Osteoblast (primary cell): ENCODE results near the gene CDH26. TPM values are rescaled to one million over a fixed set of nuclear protein-coding genes. Genes with fewer than 3 reads are reported as not detected.

Source experiments
- DNase-seq: peaks from one replicate; pipeline ENCODE4 v3.0.0; 2011; ENCODE audit warnings: low spot score, mixed read lengths; ENCODE audit not compliant: insufficient read length; ENCODE audit errors: missing footprints
- H2AFZ ChIP-seq: 2 replicates; pipeline ENCODE4 v1.6.0; 2011; ENCODE audit warnings: mild to moderate bottlenecking, low read length
- H3K27ac ChIP-seq: 2 replicates; pipeline ENCODE4 v1.5.1; 2011; ENCODE audit warnings: mild to moderate bottlenecking, low read depth, low read length, moderate library complexity
- H3K27me3 ChIP-seq: 2 replicates; pipeline ENCODE4 v1.6.0; 2012; ENCODE audit warnings: mild to moderate bottlenecking, control low read depth, inconsistent platforms, low read length, moderate library complexity; ENCODE audit not compliant: insufficient read depth
- H3K36me3 ChIP-seq: 2 replicates; pipeline ENCODE4 v1.5.1; 2011; ENCODE audit warnings: mild to moderate bottlenecking, low read length, control low read depth, moderate library complexity; ENCODE audit not compliant: insufficient read depth
- H3K4me1 ChIP-seq: 2 replicates; pipeline ENCODE4 v1.5.1; 2011; ENCODE audit warnings: mild to moderate bottlenecking, low read length, control low read depth, moderate library complexity; ENCODE audit not compliant: insufficient read depth
- H3K4me2 ChIP-seq: 2 replicates; pipeline ENCODE4 v1.6.0; 2011; ENCODE audit warnings: mild to moderate bottlenecking, low read length; ENCODE audit not compliant: insufficient read depth
- H3K4me3 ChIP-seq: fragments of 200-600 bp; sonication (generic); 3 replicates; pipeline ENCODE4 v1.5.1; 2012; ENCODE audit warnings: mild to moderate bottlenecking, low read length, inconsistent platforms; ENCODE audit not compliant: insufficient read depth
- H3K79me2 ChIP-seq: 2 replicates; pipeline ENCODE4 v1.6.0; 2012; ENCODE audit warnings: mild to moderate bottlenecking, low read length, control low read depth, inconsistent platforms; ENCODE audit not compliant: insufficient read depth
- H3K9me3 ChIP-seq: 2 replicates; pipeline ENCODE4 v1.5.1; 2011; ENCODE audit warnings: low read depth, low read length, control low read depth
- H4K20me1 ChIP-seq: 2 replicates; pipeline ENCODE4 v1.6.0; 2012; ENCODE audit warnings: mild to moderate bottlenecking, low read length, control low read depth; ENCODE audit not compliant: insufficient read depth
- total RNA-seq: library from RNA; depleted of rRNA; stranded (reverse); fragments of >200 nt; gene quantifications from 2 replicates; pipeline ENCODE4 v1.2.3, GENCODE V29; 2012
- TF ChIP-seq, protein P1 (sequence below): IDR thresholded peaks from 2 replicates; pipeline ENCODE4 v1.5.1; 2011; ENCODE audit warnings: mild to moderate bottlenecking, low read depth, low read length, moderate library complexity; ENCODE audit errors: extremely low read depth

The CDH26 gene
- total RNA-seq, 1 donor = under 0.01 TPM

DNA sequence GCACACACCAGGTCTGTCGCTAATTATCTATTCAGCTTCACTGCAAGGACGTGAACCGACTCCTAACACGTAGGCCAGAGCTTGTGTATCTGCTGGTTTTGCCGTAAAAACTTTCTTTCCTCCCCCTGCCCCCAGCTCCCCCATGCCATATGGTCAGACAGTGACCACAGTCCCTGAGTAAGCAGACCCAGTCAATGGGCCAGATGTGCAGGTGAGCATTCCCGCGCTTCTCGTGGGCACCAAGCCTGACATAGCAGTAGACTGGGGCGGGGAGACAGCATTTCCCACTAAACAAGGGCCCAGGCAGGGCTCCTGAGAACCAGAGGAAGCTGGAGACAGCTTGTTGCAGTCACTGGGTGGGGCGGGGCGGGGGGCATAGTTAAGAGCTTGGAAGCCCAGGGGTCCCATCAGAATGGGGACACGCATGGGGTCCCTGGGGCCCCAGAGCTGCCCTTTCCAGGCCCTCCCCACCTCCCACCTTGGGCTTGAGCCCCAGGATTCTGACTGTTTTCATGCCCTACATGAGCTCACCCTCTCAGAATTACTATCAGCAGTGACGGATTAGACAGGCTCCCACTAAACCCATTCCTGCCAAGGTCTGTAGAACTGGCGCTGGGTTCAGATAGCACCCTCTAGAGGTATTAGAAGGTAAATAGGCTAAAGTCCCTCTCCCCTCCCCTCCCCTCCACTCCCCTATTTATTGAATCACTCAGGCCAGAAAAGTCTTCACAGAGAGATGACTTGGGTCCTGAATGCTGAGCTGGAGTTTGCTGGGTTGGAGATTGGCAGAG, 51.8 kb downstream of the CDH26 start:
- TF ChIP-seq, protein P1, sequence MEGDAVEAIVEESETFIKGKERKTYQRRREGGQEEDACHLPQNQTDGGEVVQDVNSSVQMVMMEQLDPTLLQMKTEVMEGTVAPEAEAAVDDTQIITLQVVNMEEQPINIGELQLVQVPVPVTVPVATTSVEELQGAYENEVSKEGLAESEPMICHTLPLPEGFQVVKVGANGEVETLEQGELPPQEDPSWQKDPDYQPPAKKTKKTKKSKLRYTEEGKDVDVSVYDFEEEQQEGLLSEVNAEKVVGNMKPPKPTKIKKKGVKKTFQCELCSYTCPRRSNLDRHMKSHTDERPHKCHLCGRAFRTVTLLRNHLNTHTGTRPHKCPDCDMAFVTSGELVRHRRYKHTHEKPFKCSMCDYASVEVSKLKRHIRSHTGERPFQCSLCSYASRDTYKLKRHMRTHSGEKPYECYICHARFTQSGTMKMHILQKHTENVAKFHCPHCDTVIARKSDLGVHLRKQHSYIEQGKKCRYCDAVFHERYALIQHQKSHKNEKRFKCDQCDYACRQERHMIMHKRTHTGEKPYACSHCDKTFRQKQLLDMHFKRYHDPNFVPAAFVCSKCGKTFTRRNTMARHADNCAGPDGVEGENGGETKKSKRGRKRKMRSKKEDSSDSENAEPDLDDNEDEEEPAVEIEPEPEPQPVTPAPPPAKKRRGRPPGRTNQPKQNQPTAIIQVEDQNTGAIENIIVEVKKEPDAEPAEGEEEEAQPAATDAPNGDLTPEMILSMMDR = no peak
- Histone ChIP-seq H4K20me1 (no peaks in the 10 kb centered on the region), H3K27me3 (no peaks in the 10 kb centered on the region), H3K79me2 (no peaks in the 10 kb centered on the region), H2AFZ (no peak overlapping the region), H3K4me3 (no peak overlapping the region), H3K36me3 (no peaks in the 10 kb centered on the region), H3K4me2 (no peak overlapping the region), H3K4me1 (no peaks in the 10 kb centered on the region), H3K9me3 (no peaks in the 10 kb centered on the region), H3K27ac (no peak overlapping the region)
- no peak for DNase-seq

DNA sequence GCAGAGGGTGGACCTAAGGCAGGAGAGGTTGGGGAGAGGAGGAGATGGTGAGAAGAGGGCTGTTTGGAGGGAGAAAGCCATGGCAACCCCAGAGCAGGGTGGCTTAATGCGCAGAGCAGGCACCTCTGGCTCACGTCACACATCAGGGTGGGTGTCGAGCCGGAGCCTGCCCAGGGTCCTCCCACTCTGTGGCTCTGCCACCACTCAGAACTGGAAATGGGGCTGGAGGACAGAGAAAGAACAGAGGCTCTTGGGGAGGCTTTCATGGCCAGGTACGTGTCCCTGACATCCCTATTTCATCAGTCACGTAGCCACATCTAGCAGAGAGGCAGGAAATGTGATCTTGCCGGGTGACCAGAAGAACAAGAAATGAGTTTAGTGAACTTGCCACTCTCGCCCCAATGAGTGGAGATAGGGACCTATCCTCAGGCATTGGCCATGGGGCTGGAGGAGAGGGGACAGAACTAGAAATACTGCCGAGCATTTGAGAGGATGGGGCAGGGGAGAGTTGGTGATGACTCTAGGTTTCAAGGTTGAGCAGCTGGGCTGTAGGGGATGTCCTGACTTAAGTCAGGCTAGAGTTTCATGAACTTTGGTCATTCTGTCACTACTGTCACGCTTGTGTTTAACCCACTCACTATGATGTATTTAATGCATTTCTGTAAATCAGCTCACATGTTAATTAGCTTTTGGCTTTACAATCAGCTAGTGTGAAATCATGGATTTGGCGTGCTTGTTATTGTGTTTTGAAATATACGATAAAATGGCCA, 52.7 kb downstream of the CDH26 start:
- no peak overlapping the region for H3K27ac ChIP-seq
- H3K4me3 ChIP-seq = no peak overlapping the region
- H3K36me3 ChIP-seq = no peaks in the 10 kb centered on the region
- no peaks in the 10 kb centered on the region for H3K79me2 ChIP-seq
- no peak overlapping the region for H3K4me2 ChIP-seq
- no peak for DNase-seq
- H3K27me3 ChIP-seq = no peaks in the 10 kb centered on the region
- TF ChIP-seq, protein P1 = no peak
- no peaks in the 10 kb centered on the region for H3K4me1 ChIP-seq
- no peaks in the 10 kb centered on the region for H4K20me1 ChIP-seq
- H2AFZ ChIP-seq = no peak overlapping the region
- H3K9me3 ChIP-seq = no peaks in the 10 kb centered on the region

- Histone ChIP-seq H3K4me2 (no peak overlapping the region), H3K27ac (no peak overlapping the region), H3K36me3 (no peaks in the 10 kb centered on the region), H3K4me1 (no peaks in the 10 kb centered on the region), H3K27me3 (no peaks in the 10 kb centered on the region), H3K79me2 (no peaks in the 10 kb centered on the region), H2AFZ (no peak overlapping the region), H4K20me1 (no peaks in the 10 kb centered on the region), H3K9me3 (no peaks in the 10 kb centered on the region), H3K4me3 (no peak overlapping the region)
- peak; percentile 32 for DNase-seq
- TF ChIP-seq, protein P1 = no peak
Measured at GRCh38 chr20:60011512-60012507, 53.6 kb downstream of the CDH26 start.
